Measurements from ENCODE around the gene CNTNAP3B.
"Not testable (repeated sequence)": the region's sequence is repeated elsewhere in the genome, so short reads cannot be mapped to it uniquely, and the experiment has no call there.

CNTNAP3B gene

DNA sequence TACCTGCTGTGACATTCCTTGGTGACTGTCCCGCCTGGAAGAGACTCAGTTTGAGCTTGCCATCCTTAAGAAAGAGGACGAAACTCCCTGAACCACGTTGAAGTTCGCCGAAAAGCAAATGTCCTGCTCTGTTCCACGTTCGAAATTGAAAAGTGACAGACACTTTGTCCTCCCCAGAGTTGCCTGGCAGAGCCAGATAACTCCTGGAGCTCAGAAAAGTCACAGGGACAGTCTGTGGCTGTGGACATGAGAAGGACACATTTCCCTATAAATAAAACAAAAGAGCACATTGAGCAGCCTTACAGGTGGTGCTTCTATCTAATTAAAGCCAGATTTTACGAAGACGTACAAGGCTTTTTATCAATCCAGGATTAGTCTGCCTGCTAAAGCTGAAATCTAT lies 137.6 kb downstream of the CNTNAP3B start:
- not testable (repeated sequence) for DNase-seq (ENCODE audit: extremely low spot score, insufficient read length, low read depth); FAIRE-seq

DNA sequence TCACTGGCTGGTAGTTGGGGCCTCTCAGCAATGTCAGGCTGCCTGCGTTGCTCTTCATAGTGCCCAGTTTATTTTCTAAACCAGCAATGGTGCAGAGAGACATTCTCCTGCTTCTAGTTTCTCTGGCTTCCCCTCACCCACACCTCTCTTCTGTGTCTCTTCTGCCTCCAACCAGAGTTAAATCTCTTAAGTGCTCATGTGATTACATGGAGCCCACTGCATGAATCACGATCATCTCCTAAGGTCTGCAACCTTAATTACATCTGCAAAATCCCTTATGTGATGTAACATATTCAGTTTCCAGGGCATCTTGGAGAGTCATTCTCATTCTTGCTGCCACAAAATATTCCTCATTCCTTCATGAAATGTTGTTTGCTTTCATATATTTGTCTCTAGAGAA lies 149.0 kb downstream of the CNTNAP3B start:
- FAIRE-seq; DNase-seq (ENCODE audit: extremely low spot score, insufficient read length, low read depth): not testable (repeated sequence)

DNA sequence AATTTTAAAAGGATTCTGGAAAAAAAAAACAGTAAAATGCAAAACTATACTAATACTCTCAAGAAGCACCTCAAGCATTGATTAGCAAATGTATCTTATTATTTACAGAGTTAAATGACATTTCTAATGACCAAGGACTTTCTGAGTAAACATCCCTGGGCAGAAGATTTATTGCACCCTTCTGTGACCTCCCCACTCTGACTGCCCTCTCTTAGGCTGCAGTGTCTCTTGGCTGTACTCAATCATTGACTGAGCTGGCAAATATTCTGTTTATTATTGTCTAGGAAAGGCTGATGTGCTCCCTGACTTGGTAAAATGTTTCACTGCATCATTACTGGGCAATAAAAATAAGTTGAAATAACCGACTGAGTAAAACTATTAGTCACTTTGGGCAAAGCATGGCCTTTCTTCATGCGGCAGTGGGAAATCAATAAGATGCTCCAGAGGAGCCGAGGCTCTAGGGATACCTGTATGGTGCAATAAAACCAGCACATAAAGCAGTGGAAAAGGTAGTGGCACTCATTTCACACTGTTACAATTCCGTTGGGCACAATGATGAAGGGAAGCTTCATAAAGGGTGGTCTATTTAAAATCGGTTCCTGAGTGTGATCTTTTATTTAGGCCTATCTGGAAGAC lies 151.1 kb downstream of the CNTNAP3B start:
- DNase-seq (ENCODE audit: extremely low spot score, insufficient read length, low read depth); FAIRE-seq: not testable (repeated sequence)

DNA sequence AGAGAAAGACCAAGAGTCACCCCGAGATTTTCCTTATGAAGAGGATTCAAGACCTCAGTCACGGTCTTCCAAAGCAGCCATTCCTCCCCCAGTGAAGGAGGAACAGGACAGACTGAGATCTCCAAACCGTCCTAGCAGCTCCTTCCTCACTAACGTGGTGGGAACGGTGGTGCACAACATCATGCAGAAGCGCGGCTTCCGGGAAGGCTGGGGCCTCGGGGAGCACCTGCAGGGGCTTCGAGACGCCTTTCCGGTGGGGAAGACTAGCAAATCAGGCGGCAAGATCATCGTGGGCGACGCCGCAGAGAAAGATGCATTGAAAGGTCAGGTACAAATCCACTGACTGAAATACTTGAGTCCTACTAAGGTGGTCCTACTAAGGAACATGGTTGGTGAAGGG lies 154.3 kb downstream of the CNTNAP3B start:
- not testable (repeated sequence) for FAIRE-seq; DNase-seq (ENCODE audit: extremely low spot score, insufficient read length, low read depth)

DNA sequence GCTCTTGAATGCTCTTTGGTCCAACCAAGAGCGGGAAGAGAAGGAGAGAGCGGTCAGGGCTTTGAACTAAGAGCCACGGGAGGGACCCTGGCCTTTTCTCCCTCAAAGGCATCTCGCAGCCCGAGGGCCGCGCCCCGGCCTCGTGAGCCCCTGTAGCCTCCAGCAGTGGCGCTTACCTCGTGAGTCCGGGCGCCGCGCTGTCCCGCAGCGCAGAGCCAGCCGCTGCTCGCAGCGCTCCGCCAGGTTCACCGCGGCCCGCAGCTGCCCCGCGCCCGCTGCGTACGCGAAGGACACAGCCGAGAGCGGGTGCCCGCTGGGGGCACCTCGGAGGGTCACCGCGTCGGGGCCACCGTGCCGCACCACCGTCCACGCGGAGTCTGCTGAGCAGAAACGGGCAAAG lies 176.2 kb downstream of the CNTNAP3B start:
- not testable (repeated sequence) for FAIRE-seq; DNase-seq (ENCODE audit: extremely low spot score, insufficient read length, low read depth)

DNA sequence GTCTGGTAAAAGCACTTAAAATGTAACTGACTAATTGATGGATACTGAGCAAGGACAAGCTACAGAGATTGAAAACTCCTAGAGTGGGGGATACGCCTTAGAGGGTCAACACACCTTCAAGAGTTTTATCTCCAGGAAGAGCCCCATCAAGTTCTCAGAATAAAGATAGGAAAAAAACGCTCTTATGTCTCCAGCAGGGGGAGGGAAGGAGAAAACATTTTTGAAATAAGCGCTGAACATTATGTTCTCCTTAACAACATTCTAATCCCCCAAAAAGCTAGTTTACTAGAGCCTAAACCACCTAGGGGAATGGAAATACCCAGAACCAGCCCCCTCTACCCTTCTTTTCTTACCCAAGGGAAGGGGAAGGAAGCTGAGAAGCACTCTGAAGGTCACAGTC lies 187.5 kb downstream of the CNTNAP3B start:
- FAIRE-seq; DNase-seq (ENCODE audit: extremely low spot score, insufficient read length, low read depth): not testable (repeated sequence)

DNA sequence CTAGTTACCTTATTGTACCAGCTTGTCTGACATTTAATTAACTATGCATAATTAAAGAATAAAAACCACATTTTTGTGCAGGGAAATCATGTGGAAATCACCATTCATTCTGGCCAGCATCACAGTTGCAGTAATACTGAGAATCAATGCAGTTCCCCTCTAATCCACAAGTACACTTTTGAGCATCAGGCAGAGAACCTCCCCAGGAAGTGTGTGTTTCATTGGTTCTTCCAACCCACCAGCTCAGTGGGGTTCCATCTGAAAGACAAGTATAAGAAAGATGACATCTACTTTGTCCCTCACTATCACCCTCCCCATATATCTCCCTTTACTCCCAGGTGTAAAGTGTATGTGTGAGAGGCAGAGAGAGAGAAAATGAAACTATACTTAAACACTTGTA lies 191.1 kb downstream of the CNTNAP3B start:
- FAIRE-seq; DNase-seq (ENCODE audit: extremely low spot score, insufficient read length, low read depth): not testable (repeated sequence)

DNA sequence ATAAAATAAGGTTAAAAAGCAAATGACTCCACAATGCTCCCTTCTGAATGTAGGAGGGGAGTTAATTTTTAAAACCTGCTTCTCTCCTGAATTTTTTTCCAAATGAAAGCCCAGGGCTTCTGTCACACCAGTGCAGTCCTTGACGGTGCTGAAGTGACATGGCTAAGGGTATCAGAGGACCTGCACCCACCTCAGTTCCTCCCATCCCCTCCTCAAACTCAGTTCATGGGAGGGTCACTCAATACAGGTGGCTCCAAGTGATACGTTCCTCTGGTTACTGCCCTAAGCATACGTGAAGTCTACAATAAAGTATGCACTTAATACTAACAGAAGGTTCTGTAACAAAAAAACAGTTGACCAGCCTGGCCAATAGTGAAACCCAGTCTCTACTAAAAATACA lies 193.5 kb downstream of the CNTNAP3B start:
- DNase-seq (ENCODE audit: extremely low spot score, insufficient read length, low read depth); FAIRE-seq: not testable (repeated sequence)

DNA sequence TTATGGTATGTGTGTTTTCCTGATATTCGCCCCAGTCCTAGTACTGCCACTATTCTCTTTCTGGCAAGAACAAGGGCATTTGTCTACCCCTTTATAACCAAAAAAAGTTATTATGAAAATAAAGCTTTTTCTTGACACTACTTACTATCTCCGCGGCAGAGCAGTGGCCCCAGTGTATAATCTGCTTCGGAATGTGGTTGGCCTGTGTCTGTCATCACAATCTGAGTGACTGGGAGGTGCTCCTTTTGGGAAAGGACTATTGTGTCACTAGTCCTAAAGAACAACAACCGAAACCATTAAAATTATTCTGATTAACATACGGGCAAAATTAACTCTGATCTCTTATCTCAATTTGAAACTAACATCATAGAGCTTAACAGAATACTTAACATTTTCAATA lies 200.1 kb downstream of the CNTNAP3B start:
- not testable (repeated sequence) for FAIRE-seq; DNase-seq (ENCODE audit: extremely low spot score, insufficient read length, low read depth)

DNA sequence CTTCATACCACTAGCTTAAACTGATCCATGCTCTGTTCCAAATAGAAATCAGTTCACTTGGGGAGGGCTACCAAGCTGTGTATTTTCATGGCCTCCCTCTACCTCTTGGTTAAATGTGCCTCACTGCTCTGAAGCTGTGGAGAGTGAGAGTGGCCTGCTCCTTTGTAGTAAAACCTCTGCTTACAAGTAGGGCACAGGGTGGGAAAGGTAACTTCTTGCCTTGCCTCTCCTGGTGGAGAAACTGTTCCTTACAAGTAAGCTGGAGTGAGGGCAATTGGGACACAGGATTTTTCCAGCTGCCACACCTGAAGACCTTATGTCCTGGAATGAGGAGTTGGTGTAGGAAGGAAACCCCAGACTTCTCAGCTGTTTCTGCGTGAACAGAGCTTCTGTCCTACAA lies 211.9 kb downstream of the CNTNAP3B start:
- not testable (repeated sequence) for DNase-seq (ENCODE audit: extremely low spot score, insufficient read length, low read depth); FAIRE-seq

DNA sequence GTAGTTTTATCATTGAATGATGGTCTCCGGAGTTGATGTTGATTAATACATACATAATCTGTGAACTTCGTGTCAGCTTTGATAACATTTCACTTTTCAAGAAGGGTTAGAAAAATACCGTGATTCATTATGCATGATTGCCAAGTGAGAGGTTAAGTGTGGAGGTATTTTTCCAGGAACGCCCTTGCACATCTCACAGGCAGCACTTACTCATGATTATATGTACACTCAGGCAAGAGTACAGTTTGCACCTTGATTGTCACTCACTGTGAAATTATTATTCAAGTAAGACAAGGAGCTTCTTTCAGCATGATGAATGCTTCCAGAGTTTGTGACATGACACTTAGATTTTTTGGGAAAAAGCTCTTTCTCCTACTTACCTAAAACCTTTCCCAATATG lies 223.7 kb downstream of the CNTNAP3B start:
- not testable (repeated sequence) for DNase-seq (ENCODE audit: extremely low spot score, insufficient read length, low read depth); FAIRE-seq

DNA sequence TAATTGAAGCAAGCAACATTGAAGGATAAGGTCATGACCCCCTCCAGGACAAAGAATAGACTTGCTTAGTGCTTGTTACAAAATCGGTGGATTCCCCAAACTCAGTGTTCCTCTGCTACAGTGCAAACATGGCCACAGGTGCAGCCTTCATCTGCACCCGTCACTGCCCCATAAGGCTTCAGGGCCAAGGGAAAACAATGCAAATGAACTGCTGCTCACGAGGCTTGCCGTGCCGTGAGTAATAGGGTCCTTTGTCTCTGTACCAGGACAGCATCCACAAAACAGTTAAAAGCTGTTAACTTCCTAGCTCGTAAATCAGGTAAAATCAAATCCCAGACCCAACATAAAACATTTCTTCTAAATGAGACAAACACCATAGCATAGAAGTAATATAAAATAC lies 226.5 kb downstream of the CNTNAP3B start:
- not testable (repeated sequence) for FAIRE-seq; DNase-seq (ENCODE audit: extremely low spot score, insufficient read length, low read depth)

DNA sequence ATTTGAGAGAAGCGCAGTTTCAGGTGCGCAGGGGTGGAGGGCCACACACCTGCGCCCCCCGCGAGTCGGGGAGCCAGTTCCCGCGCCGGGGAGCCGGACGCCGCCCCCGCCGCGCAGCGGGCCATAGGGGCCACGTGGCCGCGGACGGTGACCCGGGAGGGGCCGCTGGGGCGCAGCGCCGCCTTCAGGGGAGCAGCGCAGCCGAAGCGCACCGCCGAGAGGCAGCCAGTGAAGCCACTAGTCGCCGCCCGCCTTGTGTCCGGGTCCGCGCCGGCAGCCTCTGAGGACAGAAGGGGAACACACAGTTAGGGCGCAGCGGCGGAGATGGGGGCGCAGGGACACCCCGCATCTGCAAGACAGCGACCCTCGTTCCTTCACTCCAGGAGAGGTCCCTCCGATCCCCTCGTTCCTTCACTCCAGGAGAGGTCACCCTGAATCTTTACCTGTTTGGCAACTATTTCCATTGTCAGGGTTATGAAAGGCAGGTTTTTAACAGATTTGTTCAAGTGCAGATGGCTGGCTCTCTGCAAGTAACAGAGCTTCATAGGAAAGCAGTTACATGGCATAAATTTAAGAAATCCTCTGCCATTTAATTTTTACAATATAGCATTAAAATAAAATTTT lies 230.4 kb downstream of the CNTNAP3B start:
- not testable (repeated sequence) for DNase-seq (ENCODE audit: extremely low spot score, insufficient read length, low read depth); FAIRE-seq

DNA sequence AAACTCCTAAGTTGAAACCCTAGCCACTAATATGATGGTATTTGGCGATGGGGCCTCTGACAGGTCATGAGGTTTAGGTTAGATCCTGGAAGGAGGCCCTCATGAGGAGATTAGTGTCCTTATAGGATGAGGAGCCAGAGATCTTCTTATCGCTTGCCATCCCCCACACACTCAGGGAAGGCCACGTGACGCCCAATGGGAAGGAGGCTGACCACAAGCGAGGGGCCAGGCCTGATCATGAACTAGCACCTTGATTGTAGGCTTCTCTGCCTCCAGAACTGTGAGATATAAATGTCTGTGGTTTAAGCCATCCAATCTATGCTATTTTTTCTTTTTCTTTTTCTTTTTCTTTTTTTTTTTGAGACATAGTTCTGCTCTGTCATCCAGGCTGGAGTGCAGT lies 254.7 kb downstream of the CNTNAP3B start:
- not testable (repeated sequence) for FAIRE-seq; DNase-seq (ENCODE audit: extremely low spot score, insufficient read length, low read depth)

DNA sequence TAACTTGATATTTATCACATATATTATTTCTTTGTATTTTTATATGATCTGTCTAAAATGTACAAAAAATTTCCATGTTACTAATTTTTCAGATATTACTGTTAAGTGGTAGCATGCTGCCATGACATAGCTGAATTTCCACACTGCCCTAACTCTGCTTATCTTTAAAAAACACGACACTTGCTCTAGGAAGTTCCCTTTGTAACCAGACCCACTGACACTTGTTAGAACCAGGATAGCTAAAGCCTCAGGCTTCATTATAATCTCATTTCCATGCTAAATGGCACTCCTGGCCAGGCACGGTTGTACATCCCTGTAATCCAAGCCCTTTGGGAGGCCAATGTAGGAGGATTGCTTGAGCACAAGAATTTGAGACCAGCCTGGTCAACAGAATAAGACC lies 273.8 kb downstream of the CNTNAP3B start:
- not testable (repeated sequence) for FAIRE-seq; DNase-seq (ENCODE audit: extremely low spot score, insufficient read length, low read depth)

DNA sequence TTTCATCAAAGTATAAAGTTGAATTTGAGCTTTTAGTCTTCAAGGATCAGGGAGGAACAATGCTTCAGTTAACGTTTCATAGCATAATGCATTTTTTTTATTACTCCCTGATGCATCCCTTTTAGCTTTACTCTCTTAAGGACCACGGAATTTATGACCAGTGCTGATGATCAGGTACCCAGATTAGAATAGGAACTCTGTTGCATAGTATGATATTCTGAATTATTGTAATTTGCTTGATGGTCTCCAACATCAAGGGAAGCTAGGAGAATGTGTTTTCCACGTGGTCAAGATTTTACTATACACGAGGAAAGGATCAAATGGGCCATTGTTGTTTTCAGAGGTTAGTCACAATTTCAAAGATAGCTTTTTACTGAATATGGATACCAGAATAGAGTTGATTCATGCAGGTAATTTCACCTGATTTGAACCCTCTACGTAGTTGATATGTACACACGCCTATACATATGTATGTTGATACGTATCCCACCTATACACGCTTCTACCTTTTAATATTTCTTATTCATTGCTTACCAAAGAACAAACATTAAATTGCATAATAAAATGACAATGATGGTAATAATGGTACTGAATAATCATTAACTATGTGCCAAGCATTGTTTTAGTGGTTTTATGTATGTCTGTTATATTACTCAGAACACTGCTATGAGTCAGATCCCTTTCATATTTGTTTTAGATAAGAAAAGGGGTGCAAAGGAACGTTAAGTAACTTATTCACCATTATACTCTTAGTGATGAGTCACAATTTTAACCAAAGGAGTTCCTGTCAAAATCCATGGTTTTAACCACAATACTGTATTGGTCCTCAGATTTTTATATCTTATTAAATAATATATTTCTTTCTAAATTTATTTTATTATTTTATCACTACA lies 277.1 kb downstream of the CNTNAP3B start:
- DNase-seq (ENCODE audit: extremely low spot score, insufficient read length, low read depth); FAIRE-seq: not testable (repeated sequence)

DNA sequence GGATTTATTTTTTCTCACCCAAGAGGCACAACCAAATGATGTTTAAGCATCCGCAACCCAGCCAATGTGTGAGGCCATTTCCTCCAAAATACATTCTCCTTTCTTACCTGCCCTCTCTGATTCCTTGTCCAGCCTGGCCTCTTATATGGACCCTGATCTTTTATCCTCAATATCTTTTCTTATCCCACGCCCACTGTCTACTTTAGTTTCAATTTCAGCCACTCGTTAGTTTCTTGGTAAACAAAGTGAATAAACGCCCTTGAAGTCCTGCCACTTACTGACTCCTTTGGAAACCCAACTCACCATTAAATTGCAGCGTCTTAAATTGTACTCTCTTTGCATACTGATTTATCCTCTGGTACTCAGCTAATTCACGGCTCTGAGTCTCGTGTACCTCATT lies 281.4 kb downstream of the CNTNAP3B start:
- FAIRE-seq = not testable (repeated sequence)

More for the DNA sequence above, 281.4 kb downstream of the CNTNAP3B start:
- not testable (repeated sequence) for DNase-seq (ENCODE audit: extremely low spot score, insufficient read length, low read depth)
